Activated naive CD8-positive, alpha-beta T cell treated with anti-CD3 and anti-CD28 coated beads, Interleukin-2, amount 50 U/mL, for 24 hours (primary cell): ENCODE results near the gene NUTM2B.
"Not testable (repeated sequence)": the region's sequence is repeated elsewhere in the genome, so short reads cannot be mapped to it uniquely, and the experiment has no call there.

Experiments used
- ATAC-seq: fragments of 150-1000 bp; cut with Tn5 transposase; one replicate; pipeline ENCODE4 v1.10.0; 2021
- DNase-seq: peaks from one replicate; pipeline ENCODE4 v3.0.0; 2021
- H3K27ac Mint-ChIP-seq: one replicate; pipeline ENCODE4 v1.8.0; 2021; ENCODE audit warnings: mild to moderate bottlenecking, mixed read lengths
- H3K27me3 Mint-ChIP-seq: one replicate; pipeline ENCODE4 v1.8.0; 2021; ENCODE audit warnings: mixed read lengths
- H3K36me3 Mint-ChIP-seq: one replicate; pipeline ENCODE4 v1.8.0; 2021; ENCODE audit warnings: low read depth, mixed read lengths
- H3K4me1 Mint-ChIP-seq: one replicate; pipeline ENCODE4 v1.8.0; 2021; ENCODE audit warnings: mixed read lengths
- H3K4me3 Mint-ChIP-seq: one replicate; pipeline ENCODE4 v1.8.0; 2021; ENCODE audit warnings: mild to moderate bottlenecking, moderate library complexity, mixed read lengths
- H3K9me3 Mint-ChIP-seq: one replicate; pipeline ENCODE4 v1.8.0; 2021; ENCODE audit warnings: mixed read lengths

The NUTM2B gene, protein sequence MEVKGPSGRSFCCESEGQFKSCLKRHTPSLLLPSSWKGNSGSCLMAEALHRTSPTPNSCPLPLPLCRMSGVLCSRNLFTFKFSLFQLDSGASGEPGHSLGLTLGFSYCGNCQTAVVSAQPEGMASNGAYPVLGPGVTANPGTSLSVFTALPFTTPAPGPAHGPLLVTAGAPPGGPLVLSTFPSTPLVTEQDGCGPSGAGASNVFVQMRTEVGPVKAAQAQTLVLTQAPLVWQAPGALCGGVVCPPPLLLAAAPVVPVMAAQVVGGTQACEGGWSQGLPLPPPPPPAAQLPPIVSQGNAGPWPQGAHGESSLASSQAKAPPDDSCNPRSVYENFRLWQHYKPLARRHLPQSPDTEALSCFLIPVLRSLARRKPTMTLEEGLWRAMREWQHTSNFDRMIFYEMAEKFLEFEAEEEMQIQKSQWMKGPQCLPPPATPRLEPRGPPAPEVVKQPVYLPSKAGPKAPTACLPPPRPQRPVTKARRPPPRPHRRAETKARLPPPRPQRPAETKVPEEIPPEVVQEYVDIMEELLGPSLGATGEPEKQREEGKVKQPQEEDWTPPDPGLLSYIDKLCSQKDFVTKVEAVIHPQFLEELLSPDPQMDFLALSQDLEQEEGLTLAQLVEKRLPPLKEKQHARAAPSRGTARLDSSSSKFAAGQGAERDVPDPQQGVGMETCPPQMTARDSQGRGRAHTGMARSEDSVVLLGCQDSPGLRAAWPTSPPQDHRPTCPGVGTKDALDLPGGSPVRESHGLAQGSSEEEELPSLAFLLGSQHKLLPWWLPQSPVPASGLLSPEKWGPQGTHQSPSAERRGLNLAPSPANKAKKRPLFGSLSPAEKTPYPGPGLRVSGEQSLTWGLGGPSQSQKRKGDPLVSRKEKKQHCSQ

DNA sequence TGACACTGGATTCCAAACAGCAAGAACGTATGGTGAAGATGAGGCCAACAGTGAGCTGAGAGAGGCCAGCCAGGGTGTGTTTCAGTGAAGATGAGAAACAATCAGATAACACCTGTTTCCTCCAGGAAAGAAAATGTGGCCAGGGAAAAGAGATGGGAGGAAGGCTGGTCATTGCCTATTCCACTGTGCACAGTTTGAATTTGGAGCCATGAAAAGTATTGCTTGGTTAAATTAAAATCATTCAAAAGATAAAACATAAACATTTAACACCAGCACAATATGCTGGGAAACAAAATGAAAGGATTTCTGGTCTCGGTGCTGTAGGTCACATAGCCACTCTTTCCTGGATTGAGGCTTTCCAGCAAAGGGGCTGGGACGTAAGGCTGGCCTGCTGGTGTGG, at the start of gene NUTM2B:
TSS of gene NUTM2B (plus strand) at position 301 of the 400 bp plus-strand sequence. CDS start 383 bp downstream, outside the sequence.
- not testable (repeated sequence) for H3K4me3 Mint-ChIP-seq, DNase-seq, ATAC-seq, H3K4me1 Mint-ChIP-seq, H3K27ac Mint-ChIP-seq, H3K9me3 Mint-ChIP-seq, H3K36me3 Mint-ChIP-seq, H3K27me3 Mint-ChIP-seq

DNA sequence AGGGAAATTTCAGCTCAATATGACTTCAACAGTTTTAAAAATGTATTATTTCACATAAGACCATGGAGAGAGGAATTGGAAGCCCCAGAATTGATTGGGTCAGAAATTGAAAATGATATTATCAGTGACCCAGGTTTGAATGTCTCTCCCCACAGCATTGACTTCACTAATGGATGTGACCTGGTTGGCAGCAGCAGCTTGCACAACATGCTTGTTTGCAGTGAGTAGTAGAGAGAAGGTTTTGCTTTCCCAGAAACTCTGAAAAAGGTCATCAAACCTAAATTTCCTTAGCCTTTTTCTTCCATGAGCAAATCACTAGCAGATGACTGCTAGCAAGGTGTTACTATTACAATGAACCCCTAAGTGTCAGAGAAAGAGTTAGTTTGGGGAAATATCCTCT, 39.7 kb upstream of the NUTM2B start:
- not testable (repeated sequence) for H3K4me1 Mint-ChIP-seq, DNase-seq, H3K27ac Mint-ChIP-seq, H3K27me3 Mint-ChIP-seq, H3K36me3 Mint-ChIP-seq, H3K4me3 Mint-ChIP-seq, H3K9me3 Mint-ChIP-seq
- ATAC-seq = peak; percentile 36

DNA sequence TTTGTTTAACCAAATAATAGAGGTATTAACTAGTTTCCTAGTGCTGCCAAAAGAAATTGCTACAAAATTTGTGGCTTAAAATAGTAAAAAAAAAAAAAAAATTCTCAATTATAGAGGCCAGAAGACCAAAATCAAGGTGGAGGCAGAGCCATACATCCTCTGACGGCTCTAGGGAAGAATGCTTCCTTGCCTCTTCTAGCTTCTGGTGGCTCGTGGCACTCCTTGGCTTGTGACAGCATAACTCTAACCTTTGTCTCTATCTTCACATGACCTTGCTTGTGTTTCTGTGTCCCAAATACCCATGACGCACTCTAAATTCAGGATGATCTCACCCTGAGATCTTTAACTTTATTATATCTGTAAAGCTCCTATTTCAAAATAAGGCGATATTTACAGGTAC, 38.3 kb upstream of the NUTM2B start:
- H3K9me3 Mint-ChIP-seq, ATAC-seq, DNase-seq, H3K4me1 Mint-ChIP-seq, H3K27ac Mint-ChIP-seq, H3K4me3 Mint-ChIP-seq, H3K36me3 Mint-ChIP-seq, H3K27me3 Mint-ChIP-seq: not testable (repeated sequence)

DNA sequence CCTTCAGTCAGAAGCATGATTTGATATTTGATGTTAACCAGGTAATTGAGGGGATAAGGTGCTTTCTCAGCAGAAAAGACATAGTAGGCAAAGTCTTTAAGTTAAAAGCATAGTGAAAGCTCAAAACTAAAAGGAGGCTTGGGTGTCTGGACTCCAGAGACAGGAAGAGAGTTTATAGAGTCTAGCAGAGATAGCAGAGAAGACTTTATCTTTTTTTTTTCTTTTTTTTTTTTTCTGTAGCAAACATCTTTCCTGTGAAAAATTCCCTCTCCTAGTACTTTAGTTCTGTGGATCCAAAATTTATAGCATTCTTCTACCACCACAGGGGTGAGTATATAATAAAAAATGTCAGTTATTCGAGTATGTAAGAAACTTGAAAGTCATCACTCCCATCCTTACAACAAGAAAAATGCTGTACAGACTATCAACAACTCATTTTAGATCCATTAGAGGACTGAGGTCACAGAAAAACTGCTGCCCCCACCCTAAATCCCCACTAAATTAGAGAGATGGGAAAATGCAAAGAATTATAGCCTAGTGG, 33.7 kb upstream of the NUTM2B start:
- H3K27me3 Mint-ChIP-seq, H3K36me3 Mint-ChIP-seq, DNase-seq, H3K27ac Mint-ChIP-seq, H3K4me1 Mint-ChIP-seq, ATAC-seq, H3K4me3 Mint-ChIP-seq, H3K9me3 Mint-ChIP-seq: not testable (repeated sequence)

DNA sequence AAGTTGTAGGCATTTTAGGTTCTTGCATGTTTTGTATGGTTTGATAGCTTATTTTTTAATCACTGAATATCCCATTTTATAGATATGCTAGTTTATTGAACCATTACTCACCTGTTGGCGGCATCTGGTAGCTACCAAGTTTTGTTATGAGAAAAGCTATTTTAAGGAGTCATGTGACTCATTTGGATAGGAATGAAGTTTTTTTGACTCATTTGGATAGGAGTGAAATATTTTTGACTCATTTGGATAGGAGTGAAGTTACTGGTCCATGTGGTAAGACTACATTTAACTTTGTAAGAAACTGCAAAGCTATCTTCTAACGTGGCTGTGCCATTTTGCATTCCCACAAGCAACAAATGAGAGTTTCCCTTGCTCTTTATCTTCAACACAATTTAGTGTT, 28.1 kb upstream of the NUTM2B start:
- H3K4me1 Mint-ChIP-seq, H3K4me3 Mint-ChIP-seq, H3K36me3 Mint-ChIP-seq, DNase-seq, H3K27me3 Mint-ChIP-seq, ATAC-seq, H3K9me3 Mint-ChIP-seq, H3K27ac Mint-ChIP-seq: not testable (repeated sequence)

DNA sequence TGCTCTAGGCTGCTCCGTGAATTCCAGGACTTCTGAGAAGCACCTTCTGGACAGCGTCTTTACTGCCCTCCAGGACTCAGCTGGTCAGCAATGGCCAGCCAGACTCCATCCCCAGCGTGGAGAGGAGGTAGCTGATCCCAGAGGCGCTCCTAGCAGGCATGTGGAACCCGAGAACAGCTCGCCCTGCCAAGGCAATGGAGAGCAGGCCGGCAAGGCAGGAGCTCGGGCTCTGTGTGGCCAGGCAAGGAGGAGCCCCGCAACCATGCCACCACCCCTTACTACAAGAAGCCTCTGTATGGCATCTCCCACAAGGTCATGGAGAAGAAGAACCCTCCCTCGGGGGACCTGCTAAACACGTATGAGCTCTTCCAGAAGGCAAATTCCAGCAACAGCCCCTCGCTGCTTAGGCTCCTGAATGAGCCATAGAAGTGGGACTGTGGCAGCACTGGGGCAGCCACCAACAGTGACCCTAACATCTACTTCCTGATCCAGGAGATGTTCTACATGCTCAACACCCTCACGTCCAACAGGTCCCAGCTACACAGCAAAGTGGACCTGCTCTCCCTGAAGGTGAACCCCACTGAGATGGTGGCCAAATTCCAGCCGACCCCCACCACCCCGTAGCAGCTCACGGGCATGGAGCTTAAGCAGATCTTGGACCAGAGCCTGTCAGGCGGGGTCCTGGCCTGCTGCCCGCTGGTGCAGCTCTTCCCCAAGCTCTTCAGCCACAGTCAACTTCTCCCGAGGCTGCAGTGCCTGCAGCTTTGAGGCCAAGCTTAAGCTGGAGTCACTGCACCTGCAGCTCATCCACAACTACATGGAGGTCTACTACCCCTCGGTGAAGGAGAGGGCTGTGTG, 19.8 kb upstream of the NUTM2B start:
- not testable (repeated sequence) for H3K27me3 Mint-ChIP-seq, DNase-seq, H3K27ac Mint-ChIP-seq, ATAC-seq, H3K4me3 Mint-ChIP-seq, H3K9me3 Mint-ChIP-seq, H3K4me1 Mint-ChIP-seq, H3K36me3 Mint-ChIP-seq

DNA sequence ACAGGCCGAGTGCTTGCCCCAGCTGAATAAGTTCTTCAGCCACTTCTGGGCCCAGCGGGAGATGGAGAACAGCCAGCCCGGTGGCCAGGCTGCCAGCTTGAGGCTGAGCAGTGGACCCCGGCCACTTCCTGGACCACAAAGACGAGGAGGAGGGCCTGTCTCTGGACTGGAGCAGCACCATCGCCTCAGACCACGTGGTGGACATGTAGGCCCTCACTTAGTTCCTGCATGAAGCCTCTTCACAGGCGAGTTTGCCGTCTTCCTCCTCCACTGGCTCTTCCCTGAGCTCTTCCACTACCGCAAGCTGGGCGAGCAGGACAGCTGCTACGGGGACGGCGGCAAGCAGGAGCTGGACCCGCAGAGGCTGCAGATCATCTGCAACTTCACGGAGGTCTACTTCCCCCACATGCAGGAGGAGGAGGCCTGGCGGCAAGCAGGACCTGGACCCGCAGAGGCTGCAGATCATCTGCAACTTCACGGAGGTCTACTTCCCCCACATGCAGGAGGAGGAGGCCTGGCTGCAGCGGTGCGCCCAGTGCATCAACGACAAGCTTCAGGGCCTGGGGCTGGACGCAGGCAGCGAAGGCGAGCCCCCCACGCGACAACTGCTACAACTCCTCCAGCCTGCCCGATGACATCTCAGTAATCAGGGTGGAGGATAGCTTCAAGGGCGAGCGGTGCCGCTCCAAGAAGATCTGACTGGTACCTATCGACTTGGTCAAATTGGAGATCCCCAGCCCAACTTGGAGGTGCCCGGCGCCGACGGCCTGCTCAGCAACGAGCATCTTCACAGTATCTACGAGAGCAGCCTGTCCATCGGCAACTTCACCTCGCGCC, 18.9 kb upstream of the NUTM2B start:
- H3K36me3 Mint-ChIP-seq, H3K27me3 Mint-ChIP-seq, H3K4me3 Mint-ChIP-seq, H3K27ac Mint-ChIP-seq, ATAC-seq, H3K4me1 Mint-ChIP-seq, DNase-seq, H3K9me3 Mint-ChIP-seq: not testable (repeated sequence)

DNA sequence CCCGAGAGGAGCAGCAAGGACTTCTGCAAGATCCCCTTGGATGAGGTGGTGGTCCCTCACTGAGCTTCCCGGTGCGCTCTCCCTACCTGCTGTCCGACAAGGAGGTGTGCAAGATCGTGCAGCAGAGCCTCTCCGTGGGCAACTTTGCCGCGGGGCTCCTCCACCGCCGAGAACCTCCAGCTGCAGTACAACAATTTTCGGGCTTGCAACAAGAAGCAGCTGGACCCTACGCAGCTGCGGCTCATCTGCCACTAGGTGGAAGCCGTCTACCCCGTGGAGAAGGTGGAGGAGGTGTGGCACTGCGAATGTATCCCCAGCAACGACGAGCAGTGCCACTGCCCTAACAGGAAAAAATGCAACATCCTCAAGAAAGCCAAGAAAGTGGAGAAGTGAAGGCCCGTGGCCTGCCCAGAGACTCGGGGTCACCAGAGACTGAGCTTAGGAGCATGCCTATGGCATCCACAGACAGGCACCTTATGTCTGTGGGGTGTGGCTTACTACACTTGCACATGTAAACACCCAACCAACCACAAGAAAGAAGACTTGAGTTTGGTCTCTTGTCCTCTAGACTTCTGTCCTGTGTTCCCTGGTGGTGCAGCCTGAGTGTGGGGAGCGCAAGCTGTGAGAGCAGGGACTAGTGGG, 17.9 kb upstream of the NUTM2B start:
- not testable (repeated sequence) for H3K9me3 Mint-ChIP-seq, H3K27ac Mint-ChIP-seq, H3K4me3 Mint-ChIP-seq, H3K27me3 Mint-ChIP-seq, H3K36me3 Mint-ChIP-seq, H3K4me1 Mint-ChIP-seq
- ATAC-seq (peak; percentile 89), DNase-seq (peak; percentile 20)

DNA sequence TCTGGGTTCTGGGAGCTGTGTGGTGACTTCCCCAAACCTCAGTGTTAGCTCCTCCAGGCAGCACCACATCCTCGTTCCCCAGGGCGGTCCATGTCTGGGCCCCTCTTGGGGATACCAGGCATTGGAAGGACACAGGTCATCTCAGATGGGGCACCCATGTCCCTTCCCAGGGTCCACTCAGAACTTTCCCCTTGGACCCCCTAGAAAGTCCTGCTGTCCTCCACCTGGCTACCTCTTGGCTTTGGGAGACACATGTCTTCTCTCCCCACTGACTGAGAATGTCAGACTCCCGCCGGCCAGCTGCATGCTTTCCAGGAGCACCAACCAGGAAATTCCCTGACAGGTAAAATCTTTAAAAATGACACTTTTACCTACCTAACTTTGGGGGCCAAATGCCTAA, 16.4 kb upstream of the NUTM2B start:
- not testable (repeated sequence) for H3K36me3 Mint-ChIP-seq, H3K27ac Mint-ChIP-seq, H3K27me3 Mint-ChIP-seq, DNase-seq, ATAC-seq, H3K4me1 Mint-ChIP-seq, H3K9me3 Mint-ChIP-seq, H3K4me3 Mint-ChIP-seq

DNA sequence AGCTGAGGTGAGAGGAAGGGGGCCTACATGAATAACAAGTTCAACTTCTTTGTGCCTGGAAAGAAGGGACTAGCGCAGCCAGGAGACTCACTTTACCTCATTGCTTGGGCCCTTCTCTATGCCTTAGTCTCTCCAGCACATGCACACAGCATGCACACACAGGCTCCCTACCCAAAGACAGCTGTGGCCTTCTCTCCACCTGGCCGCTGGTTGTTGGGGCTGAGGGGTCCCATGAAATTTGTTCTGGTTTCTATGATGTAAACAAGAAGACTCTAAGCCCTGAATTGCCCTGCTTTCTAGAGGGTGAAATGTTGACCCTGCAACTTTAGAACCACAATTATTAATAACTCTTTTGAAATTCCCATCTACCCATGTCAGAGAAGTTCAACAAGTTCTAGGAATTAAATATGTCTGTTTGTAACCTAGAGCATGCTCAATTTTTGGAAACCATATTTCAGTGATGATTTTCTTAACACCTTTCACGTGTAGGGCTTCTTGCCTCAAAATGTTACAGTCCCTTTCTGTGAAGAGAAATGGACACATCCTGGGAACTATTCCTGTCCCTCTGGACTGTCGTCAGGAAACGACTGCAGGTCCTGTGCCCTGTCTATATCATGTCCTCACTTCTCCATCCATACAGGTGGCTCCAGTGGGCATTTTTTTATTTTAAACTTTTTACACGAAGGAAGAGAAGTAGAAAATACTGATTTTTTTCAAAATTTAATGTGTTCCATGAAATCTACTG, 15.4 kb upstream of the NUTM2B start:
- not testable (repeated sequence) for H3K27me3 Mint-ChIP-seq, H3K4me3 Mint-ChIP-seq

DNA sequence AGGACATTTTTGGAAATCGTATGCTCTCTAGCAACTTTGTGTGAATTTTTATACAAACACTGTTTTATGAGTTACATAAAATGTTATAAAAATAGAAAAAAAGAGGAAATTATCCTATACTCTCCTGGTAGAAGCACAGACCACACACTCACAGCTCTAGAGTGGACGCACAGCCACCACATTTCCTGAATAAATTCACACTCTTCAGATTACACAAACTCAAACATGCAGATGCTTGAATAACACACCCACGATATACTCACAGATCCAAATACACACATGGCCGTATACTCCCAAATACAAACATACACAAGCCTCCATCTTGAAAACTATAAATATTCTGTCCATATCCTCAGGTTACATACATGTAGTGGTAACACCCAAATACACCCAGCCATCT, 14.2 kb upstream of the NUTM2B start:
- not testable (repeated sequence) for H3K27ac Mint-ChIP-seq, H3K4me3 Mint-ChIP-seq, H3K27me3 Mint-ChIP-seq, DNase-seq, H3K36me3 Mint-ChIP-seq, H3K4me1 Mint-ChIP-seq, ATAC-seq, H3K9me3 Mint-ChIP-seq

More for the DNA sequence above, 15.4 kb upstream of the NUTM2B start:
- H3K27ac Mint-ChIP-seq, ATAC-seq, H3K9me3 Mint-ChIP-seq, DNase-seq, H3K4me1 Mint-ChIP-seq, H3K36me3 Mint-ChIP-seq: not testable (repeated sequence)

DNA sequence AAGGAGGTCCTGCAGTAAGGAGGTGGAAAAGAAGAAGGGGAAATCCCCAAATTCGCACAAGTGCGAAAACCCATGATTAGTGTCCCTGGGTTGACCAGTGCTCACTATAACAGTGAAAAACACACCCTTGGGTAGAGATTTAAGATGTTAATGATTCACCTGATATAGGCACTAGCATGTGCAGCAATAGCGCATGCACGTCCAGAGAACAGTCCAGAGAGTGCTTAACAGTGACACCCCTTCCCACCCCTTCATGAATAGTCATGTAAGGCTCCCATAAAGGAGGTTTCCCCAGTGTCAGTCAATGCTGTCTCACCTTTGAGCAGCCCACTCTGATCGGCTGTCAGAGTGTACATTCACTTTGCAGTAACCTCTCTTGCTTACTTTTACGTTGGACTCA, 6.4 kb upstream of the NUTM2B start:
- H3K36me3 Mint-ChIP-seq, H3K4me3 Mint-ChIP-seq, H3K4me1 Mint-ChIP-seq, H3K9me3 Mint-ChIP-seq, ATAC-seq, H3K27ac Mint-ChIP-seq, H3K27me3 Mint-ChIP-seq, DNase-seq: not testable (repeated sequence)

DNA sequence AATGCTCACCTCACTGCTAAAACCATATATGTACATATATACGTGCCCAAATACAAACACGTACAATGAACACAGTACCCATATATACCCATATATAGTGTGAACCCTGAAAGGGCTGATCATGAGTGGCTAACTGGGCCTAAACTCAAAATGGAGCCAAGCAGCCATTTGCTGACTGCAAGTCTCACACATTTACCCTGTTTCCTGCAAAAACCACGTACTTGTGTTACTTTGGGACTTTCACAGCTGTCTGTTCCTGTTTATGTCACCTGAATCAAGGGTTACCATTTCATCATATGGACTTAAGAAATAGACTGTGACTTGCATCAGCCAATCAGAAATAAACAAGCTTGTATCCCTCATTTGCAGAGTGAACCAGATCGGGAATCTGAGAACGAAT, 5.9 kb upstream of the NUTM2B start:
- H3K4me1 Mint-ChIP-seq, ATAC-seq, H3K27me3 Mint-ChIP-seq, H3K36me3 Mint-ChIP-seq, DNase-seq, H3K4me3 Mint-ChIP-seq, H3K9me3 Mint-ChIP-seq, H3K27ac Mint-ChIP-seq: not testable (repeated sequence)
